T-helper 22 cell (primary cell): Measurements from ENCODE around the gene CSGALNACT2.
"Not testable (repeated sequence)": the region's sequence is repeated elsewhere in the genome, so short reads cannot be mapped to it uniquely, and the experiment has no call there.

Experiments
- DNase-seq: peaks from one replicate; pipeline ENCODE4 v3.0.0-alpha.2; 2020; ENCODE audit warnings: low read depth

CSGALNACT2 gene

DNA sequence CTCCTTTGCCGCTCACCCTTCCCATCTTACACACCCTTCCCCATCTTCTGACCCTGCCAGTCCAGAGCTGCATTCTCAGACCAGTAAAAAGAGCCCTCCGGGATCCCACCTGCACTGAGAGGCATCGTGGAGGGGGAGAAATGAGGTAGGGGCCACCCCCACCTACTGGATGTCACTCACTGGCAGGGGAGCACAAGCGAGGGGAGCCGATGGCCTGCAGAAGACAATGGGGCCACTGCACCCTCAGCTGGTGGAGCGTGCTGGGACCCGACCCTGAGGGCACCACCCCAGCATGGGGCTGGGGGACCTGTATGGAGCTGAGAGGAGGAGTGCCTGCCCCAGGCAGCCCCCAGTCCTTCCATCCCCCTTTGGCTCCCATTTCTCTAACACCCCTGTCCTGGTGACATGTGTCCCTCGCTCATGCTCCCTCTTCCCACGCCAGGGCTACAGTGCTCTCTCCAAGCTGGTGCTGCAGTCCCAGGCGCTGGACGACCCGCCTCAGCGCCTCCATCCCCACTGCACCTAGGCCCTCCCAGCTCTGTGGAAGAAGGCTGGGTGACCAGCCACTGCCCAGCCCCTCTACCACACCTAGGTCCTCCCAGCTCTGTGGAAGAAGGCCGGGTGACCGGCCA is 78.8 kb downstream of the CSGALNACT2 start:
- no peak for DNase-seq

DNA sequence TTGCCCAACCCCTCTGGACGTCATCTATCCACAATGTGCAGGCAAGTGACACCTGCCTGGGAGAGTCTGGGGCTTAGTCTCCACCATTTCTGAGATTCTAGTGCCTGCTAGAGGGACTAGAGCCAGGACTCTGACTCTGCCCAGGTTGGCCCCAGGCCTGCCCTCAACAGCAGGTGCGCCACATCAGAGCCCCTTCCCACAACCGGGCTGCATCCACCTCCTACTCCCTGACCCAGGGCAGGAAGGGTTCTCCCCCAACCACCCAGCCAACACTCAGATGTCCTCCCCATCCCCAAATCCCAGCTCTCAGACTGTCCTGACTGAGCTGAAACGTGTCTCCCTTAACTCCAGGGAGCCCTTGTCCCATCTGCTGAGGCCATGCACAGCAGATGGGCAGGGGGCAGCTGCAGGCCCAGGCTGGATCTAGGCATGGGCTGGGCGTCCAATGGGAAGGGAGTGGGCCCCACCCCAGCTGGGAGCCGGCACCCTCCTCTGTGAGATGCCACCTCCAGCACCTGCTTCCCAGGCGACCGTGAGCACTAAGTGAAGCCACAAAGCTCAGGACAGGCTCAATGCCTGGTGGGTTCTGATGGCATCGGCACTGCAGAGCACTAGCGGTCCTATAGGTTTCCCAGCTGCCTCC is 79.4 kb downstream of the CSGALNACT2 start:
- no peak for DNase-seq

DNA sequence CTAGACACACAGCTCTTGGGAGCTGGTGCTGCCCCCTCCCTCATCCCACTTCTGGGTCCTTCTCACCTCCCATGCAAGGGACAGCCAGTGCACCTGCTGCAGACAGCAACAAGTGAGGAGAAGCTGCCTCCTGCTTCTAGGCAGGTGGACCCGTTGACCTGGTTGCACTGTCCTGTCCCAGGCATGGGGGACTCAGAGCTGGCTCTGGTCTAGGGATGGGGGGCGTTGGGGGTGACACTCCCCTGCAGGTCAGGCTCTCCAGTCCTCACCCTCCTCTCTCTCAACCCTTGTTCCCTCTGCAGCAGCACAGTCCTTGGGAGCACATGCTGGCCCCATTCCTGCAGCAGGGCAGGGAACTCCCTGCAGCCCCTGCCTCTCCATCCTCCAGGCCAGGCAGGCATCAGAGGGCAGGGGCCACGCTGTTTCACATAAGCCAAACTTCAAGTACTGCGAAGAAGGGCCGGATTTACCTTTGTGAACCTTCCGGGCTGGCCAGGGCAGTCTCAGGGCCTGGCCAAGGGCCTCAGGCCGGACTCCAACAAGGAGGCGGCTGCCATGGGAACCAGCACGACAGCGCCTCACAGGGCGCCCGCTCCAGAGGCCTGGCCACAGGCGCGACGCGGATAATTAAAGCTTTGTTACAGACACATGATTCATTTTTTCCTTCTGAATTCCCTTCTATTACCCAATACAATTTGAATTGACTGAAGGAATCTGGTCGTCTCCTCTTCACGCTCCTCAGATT is 80.1 kb downstream of the CSGALNACT2 start:
- DNase-seq = no peak

DNA sequence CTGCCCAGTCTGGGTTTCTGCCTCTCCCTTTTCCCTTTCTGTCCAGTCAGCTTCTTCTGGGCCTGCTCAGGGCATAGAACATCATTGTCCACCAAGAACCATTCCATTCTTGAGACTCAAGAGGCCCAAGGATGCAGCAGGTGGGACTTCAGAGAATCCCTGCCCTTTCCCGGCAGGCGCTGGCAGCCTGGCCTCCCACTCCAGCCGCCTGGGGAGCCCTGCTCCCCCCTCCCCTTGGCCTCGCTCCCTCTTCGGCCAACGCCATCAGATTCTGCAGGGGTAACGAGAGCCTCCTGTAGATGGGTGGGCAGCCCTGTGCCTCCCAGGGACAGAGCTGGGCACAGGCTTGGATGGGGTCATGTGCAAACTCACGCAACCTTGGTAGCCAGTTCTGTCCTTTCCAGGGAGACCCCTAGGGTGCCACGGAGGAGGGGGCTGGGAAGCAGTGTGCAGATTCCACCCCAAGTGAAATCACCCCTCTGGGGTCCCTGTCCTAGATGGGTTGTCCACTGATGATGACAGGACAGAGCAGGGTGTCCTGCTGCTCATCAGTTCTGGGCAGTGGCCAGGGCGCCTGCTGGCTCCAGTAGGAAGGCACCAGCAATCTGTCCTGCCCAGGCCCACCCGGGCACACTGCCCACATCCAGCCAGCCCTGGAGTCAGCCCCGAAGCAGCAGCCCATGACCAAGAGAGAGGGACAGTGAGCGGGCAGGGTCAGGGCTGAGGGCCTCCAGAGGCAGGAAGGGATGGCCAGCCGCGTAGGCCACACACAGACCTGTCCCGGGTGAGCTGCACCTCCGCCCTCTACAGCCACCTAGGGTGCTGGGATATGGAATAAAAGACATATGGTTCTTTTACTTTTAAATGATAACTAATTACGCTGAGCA is 80.9 kb downstream of the CSGALNACT2 start:
- no peak for DNase-seq

DNA sequence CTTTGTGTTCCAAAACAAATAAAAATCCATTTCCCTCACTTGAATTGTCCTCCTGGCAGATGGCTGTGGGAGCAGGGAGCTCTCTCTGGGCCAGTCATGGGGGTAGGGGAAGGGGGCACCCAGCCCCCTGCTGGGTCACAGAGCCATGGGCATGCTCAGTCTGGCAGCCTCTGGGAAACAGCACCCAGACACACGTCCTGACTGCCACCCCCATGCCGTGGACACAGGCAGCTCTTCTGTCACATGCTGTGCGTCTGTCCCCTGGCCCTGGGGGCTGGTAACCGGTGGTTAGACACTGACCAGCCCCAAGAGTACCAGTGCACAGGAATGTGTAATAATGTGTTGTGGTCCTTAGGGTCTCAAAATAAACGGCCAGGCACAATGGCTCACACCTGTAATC is 81.6 kb downstream of the CSGALNACT2 start:
- no peak for DNase-seq

DNA sequence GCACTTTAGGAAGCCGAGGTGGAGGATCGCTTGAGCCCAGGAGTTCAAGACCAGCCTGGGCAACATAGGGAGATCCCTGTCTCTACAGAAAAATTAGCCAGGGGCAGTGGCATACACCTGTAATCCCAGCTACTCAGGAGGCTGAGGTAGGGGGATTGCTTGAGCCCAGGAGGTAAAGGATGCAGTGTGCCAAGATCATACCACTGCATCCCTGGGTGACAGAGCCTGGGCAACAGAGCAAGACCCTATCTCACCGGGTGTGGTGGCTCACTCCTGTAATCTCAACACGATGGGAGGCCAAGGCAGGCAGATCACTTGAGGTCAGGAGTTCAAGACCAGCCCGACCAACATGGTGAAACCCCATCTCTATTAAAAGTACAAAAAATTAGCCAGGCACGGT is 82.0 kb downstream of the CSGALNACT2 start:
- DNase-seq = not testable (repeated sequence)

DNA sequence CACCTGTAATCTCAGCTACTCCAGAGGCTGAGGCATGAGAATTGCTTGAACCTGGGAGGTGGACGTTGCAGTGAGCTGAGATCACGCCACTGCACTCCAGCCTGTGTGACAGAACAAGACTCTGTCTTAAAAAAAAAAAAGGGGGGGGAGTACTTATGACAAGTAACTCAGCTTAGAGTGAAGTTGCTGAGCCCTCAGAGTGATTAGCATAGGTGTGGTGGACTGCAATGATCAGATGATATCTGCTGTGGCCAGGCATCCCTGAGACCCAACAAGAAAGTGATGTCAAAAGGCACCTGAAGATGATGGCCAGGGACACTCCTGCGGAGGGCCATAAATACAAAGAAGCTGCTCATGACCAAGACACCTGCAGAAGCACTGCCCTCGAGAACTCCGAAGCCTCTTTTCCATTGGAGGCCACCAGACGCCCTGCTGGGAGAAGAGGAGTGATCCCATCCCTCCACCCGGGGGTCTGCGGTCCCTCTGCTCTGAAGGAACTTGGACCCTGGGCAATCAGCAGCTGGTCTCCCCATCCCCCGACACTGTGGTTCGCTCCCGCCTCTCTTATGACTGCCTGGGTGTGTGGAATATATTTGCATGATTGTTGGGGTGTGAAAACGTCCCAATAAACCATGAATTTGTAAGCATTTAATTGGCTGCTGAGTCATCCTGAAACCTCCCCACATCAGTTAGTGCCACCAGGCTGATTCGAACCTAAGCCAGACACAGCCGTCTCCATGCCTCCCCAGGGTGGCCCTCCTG is 82.6 kb downstream of the CSGALNACT2 start:
- DNase-seq = no peak

DNA sequence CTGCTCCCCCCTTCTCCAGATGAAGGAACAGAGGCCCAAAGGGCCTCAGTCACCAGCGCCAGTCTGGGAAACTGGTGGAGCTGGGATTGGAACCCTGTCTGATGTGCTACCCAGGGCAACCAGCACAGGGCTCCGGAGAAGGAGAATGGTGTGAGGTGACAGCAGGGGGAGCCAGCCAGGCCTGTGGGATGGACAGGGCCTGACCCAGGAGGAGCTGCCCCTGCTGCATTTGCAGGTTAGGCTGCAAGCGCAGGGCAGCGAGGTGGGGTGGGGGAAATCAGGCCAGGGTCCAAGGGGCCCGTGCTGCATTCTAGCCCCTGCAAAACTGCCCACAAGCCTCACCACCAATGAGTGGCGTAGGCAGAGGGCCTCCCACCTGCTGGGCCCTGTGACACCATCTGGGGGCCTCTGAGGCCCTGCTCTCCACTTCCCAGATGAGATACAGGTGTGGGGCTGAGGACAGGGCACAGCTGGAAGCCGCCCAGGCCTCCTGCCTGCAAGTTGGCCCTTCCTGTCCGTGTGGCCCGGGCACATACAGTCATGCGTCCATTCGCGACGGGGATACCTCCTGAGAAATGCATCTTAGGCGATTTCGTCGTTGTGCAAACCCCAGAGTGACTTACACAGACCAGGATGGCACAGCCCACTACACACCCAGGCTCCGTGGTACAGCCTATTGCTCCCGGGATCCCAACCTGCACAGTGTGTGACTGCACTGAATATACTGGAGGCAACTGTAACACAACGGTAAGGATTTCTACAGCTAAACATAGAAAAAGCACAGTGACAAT is 83.4 kb downstream of the CSGALNACT2 start:
- no peak for DNase-seq

DNA sequence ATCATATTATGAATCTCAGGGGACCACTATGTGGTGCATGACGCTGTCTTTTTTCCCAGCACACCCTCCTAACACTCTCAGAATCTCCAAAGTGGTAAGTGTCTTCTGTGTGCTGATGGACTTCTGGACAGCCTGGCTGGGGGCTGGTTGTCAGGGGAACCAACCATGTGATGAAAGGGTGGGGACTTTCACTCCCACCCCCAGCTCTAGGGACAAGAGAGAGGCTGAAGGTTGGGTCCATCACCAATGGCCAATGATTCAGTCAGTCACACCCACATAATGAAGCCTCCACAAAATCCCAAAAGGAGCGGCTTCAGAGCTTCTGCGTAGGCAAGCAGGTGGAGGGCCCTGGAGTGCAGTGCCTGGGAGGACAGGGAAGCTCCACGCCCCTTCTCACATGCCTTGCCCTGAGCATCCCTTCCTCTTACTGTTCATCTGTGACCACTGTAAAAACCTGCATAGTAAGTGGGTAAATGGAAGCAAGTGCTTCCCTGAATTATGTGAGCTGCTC is 84.0 kb downstream of the CSGALNACT2 start:
- DNase-seq = no peak

DNA sequence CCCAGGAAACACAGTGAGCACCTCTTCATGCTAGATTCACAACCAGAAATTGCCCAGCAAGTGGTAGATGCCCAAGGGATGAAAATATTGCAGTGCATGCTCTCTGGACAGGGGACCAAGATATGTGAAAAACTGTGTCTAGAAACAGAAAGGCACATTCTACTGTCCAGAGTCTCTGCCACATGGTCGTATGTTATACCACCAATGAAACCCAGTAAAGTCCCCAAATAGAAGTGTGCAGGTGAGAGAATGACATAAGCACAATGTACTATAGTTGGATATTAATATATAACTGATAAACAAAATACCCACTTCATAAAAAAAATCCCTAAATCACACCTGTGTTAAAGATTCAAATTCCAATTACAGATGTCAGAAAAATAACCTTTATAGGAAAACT is 84.8 kb downstream of the CSGALNACT2 start:
- no peak for DNase-seq

DNA sequence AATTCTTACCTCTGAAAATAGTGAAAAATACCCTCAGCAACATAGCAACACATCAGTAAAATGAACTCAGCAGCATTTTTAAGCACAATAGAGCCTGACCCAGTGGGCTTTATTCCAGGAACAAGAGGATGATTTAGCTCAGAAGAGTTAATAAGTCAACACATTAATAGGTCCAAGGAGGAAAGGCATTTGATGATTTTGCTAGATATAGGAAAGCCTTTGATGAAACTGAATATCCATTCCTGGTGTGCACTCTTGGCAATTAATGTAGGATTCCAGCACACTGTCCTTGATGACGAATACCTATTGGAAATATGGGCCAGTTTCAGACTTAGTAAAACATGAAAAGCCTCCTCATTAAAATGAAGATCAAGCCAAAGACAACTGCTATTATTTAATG is 86.1 kb downstream of the CSGALNACT2 start:
- no peak for DNase-seq

DNA sequence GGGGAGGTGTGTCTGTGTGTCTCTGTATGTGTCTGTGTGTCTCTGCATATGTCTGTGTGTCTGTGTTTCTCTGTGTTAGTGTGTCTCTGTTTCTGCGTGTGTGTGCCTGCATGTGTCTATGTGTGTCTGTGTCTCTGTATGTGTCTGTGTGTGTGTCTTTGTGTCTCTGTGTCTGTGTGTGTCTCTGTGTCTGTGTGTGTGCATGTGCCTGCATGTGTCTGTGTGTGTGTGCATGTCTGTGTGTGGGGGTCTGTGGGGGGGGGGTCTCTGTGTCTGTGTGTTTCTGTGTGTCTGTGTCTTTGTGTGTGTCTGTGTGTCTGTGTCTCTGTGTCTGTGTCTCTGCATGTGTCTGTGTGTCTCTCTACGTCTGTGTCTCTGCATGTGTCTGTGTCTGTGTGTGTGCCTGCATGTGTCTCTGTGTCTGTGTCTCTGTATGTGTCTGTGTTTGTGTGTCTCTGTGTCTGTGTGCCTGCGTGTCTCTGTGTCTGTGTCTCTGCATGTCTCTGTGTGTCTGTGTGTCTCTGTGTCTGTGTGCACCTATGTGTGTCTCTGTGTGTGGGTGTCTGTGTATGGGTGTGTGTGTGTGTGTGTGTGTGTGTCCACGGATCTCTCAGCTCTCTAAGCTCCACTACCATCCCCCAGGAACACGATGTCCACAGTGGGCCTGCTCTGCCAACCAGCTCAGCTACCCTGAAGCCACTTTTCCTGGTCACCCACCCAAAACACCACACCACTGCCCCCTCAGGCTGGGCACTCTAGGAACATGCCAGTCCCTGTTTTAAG is 87.0 kb downstream of the CSGALNACT2 start:
- DNase-seq = no peak

DNA sequence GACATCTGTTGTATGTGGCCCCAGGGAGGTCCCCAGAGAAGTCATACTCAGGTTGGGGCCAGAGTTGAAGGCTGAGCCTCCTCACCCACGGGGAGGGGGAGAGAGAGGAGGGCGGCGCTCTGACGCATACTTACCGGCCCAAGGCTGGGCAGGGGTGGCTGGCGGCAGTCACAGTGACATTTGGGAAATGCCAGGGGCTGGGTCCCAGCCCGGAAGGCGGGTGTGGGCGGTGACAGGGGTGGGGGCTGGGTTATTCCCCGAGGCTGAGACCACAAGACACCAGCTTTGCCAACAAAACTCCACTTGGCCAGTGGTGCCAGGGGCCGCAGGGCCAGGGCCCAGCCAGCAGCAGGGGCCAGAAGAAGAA is 87.5 kb downstream of the CSGALNACT2 start:
- DNase-seq = no peak

DNA sequence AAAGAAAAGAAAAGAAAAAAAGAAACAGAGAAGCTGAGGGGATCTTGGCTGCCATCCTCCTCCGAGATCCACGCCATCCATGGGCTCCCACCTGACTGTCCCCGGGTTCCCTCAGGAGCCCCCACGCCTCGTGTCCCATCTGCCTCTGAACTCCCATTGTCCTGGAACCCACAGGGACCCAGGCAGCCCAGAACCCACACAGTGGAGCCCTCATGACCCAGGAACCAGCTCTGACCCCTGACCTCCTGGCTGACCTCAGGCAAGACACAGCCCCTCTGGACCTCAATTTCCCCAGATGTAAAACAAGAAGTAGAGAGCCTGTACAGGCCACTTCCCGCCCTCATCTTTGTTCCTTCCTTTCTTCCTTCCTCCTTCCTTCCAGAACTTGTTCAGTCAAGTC is 88.2 kb downstream of the CSGALNACT2 start:
- DNase-seq = no peak

DNA sequence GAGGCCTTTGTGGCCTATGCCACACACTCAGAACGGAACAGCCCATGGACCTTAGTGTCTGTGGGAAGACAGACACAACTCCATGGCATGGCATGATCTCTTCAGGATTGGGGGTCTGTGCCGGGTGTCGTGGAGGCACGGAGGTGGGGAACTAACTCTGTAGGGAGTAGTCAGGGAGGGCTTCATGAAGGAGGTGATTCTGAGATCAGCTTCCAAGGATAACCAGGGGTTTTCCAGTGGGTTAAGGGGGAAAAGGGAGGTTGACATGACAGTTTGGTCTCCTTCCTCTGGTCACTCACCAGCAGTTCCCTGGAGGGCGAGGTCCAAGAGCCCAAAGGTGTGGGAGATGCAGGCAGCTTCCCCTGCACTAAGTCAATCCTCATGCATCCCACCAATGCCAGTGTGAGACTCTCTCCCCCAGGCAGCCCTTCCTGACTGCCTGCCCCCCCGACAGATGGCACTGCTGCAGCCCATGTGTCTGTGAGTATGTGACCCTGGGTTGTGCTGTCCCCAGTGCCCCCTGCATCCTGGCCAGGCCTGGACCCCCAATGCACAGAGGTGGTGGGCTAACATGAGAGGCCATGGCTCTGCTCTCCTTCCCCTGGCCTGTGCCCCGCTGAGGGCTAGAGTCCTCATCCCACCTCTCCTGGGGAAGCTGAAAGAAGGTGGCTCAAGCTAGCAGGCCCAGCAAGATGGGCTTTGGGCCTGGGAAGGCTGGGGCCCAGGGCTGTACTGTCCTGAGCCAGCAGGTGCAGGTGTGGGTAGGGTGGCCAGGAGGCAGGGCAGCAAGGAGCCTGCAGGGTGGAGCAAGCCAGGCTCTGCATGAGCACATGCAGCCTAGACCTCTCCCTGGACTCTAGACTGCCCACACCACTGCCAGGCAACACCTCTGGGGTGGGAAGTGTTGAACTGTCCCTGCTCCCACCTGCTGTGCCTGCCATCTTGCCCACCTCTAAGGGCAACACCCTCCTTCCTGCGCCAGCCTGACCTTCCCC is 88.9 kb downstream of the CSGALNACT2 start:
- no peak for DNase-seq

DNA sequence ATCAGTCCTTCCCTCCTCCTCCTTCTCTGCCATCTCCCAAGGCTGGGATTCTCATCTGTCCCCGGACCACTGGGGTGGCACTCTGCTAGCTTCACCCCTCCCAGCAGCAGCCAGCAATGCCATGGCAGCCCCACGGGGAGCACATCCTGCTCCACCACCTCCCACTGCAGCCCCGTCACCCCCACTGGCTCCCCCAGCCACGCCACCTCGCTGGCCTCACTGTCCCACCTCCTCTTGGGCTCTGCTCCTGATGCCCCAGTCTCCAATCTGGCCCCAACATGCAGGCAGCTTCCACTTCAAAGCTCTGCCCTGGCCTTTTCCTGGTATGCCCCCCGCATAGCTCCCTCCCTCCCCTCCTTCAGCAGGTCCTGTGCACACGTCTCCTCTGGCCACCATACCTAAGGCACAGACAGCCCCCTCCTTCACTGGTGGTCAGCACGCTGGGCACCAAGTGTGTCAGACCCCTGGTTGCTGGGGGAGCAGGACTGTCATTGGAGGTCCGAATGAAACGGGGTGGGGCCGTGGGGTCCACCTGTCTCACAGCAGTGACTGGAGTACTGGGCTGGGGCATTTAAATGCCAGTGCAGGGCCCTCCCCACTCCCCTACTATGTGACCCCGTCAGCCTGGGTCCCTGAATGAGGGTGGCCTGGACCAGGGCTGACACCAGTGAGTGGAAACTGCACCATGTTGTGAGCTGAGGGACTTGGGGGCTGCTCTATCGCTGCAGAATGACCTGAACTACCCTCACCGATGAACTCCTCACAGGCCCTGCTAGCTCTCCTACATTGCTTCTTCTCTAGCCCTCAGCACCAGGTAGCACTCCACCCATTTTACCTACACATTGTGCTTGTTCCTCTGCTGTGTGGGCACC is 89.9 kb downstream of the CSGALNACT2 start:
- DNase-seq = no peak

DNA sequence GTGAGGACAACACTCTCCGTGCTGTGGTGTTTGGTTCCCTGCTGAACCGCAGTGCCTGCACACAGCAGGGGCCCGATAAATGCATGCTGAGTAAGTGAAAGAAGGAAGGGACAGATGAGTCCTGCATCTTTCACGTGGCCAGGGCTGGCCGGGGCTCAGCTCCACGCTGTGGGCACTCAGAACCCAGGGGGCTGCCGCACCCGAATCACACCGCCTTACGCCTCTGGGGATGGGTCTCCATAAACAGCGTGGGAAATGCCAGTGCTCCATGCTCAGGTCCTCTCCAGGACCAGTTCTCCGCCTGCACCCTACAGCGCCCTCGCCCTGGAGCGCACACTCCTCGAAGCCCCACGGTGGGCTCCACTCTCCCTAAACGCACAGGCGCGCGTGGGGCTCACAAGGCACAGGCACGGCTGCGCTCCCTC is 90.5 kb downstream of the CSGALNACT2 start:
- DNase-seq = no peak
